Amniotic stem cell (primary cell): ENCODE results near the gene MPPED2.

Experiments
- DNase-seq: peaks from one replicate; lab custom pipeline; 2025; lab: John Stamatoyannopoulos, UW

MPPED2 gene

DNA sequence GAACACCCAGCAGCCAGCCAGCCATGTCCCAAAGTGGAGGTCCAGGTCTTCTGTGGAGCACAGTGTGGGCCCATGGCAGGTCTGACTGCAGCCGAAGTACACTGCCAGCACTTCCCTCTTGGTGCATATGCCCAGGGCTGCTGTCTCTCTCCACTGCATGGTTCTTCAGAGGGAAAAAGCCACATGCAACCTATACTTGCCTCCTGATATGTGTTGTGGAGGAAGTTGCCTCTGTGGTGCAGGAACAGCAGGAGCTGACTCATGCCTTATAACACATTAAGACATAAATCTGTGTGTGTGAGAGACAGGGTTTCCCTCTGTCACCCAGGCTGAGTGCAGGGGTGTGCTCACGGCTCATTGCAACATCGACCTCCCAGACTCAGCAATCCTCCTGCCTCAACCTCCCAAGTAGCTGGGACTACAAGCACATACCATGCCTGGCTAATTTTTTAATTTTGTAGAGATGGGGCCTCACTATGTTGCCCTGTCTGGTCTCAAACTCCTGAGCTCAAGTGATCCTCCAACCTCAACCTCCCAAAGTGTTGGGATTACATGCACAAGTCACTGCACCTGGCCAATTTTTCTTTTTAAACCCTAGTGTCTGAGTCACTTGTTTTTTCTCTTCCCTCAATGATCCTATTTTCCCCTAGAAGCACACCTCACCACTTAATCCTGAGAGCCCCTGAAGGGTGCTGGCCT is 98.8 kb downstream of the MPPED2 start:
- no peak for DNase-seq

DNA sequence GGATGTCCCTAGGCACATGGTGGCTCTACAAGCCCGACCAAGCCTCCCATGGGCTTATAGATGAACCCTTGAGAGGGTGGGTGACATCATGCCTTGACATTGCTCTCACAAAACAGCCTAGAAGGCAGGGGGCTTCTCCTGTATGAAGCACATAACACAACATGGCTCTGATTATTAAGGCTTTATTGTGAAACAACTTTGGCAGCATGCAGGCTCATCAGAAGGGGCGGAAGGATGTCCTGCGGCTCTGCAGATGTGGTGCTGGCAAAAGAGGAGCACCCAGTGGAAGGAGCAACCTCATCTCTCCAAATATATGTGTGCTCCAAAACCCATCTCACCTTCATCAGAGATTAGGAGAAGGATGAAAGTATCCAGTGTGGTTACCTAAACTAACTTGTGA is 100.4 kb downstream of the MPPED2 start:
- no peak for DNase-seq

DNA sequence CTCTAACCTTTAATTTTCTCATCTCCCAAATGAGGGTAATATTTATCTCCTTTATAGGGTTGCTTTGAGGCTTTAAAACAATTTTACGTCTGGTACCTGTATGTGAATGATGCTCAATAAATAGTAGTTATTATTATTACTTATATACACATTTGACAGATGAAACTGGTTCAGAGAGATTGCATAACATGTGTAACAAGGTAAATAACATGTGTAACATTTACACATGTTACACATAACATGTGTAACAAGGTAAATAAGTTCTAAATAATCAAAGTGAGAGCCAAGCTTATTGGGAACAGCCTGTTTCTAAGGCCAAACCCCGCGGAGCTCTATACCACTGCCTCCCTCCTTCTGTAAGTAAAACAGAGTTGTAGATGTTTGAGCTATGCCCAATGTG is 100.9 kb downstream of the MPPED2 start:
- no peak for DNase-seq

DNA sequence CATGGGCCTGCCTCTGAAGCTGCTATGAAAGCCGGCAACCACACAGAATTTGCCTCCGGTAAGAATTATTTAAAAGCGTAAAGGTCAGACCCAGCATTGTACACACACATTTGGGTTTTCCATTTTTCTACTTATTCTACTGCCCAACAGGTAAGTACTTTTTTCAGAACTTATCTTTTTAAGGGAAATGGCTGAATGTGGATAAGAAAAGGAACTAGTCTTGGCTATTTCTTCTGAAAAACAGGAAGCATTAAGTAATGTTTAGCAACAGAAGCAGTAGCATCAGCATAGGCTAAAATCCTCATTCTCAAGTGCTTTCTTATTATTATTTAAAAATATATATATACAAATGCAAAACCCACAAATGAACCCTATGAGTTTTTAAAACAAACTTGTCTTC is 103.1 kb downstream of the MPPED2 start:
- DNase-seq: no peak

DNA sequence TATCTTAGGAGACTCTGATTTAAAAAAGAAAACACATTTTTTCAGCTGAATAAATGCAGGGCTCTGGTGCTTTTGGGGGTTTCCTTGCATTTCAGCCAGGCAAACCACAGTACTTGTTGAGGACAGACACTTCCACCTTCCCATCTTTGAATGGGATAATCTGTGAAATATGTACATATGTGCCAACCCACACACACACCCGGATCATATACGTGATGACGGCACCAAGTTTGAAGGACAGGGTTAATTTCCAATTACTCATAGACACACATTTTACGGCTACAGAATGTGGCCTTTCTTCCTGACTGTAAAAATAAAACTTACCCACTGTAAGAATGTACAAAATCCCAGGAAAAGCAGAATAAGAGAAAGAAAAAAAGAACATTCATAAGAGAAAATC is 104.4 kb downstream of the MPPED2 start:
- no peak for DNase-seq

DNA sequence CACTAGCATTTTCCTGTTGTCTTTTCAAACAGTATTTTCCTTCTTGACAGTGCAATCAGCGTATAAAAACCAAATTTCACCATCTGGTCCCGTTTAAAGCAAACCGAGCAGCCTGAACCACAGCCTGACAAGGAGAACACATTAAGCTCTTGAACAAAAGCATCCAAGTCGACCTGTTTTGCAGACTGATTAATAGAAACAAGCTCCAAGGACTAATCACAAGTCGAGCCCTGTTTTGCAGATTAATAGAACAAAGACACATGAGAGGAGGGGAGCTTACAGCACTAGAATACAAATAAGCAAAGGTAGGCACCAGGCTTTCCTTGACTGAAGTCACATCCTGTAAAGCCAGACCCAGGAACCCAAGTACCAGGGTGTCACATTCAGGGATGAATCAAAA is 104.8 kb downstream of the MPPED2 start:
- no peak for DNase-seq

DNA sequence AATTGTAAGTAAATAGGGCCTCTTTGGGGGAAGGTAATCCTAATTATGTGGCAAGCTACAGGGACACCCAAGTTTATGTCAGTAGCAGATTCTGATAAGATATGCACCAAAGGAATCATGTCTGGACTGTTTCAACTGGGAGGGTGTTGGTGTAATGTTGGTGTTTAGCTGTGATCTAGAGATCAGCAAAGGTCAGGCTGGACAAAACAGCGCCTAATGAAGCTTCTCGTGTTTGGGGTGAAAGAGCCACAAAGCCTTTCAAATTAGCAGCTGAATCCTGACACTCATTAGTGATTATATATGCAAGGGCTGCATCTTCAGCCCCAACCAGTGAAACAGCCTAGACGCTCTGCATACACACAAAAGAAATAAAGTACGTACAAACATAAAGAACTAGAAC is 106.3 kb downstream of the MPPED2 start:
- no peak for DNase-seq

DNA sequence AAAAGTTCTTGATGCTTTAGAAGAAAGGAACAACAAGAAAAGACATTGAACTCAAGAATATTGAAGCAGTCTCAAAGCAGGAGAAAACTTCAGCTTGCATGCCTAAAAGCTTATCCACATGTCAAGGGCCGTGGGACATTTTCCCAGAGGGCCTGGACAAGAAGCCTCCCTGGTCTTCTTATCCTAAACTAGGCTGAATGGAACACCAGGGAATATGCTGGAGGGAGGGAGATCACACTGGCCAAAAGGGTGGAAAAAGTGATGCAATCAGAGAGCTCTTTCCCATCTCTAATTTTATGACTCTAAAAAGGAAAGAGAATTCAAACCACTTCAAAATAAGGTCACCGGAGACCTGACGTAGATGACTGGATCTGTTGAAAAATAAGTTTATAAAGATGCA is 107.2 kb downstream of the MPPED2 start:
- no peak for DNase-seq

DNA sequence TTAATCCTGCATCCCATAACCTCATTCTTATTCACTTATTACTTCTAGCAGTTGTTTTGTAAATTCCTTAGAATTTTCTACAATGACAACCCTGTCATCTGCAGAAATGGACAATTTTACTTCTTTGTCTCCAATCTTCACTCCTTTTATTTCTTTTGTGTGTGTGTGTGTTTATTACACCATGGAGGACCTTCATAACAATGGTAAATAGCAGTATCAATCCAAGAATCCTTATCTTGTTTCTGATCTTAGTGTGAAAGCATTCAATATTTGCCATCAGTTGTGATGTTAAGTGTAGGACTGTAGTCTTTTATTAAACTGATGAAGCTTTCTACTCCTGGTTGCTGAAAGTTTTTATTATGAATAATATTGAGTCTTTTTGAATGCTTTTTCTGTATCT is 109.1 kb downstream of the MPPED2 start:
- DNase-seq: no peak

DNA sequence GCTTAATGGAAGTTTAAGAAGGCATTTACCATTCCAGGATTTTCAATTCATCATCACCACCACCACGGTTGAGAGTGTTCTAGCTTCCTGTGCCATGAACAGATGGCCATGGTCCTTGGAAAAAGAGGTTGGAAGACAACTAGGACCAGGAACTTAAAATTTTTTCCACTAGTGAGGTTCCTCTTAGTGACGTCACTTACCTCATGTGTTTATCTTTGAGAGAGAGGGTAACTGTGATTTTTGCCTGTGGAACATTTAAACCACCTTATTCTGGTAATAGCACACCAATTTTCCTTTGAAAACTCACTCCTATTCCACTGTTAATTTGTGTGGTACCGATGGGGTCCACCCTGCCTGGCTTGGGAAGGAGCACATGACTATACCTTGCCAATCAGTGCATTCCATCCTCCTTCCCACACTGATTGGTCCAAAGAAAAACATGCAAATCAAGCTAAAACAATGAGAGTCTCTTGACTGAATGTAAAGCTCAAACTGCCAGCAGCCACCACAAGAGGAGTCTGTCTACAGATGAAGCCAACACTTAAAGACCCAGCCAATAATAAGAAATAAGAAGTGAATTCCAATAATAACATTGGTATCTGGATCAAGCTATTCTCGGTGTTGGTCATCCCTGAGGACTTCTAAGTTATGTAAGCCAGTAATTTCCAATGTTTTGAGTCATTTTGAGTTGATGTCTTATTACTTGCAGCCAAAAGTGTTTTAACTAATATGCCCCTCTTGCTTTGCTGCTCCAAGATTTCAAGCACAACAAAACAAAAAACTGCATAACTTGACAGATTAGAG is 111.8 kb downstream of the MPPED2 start:
- no peak for DNase-seq

DNA sequence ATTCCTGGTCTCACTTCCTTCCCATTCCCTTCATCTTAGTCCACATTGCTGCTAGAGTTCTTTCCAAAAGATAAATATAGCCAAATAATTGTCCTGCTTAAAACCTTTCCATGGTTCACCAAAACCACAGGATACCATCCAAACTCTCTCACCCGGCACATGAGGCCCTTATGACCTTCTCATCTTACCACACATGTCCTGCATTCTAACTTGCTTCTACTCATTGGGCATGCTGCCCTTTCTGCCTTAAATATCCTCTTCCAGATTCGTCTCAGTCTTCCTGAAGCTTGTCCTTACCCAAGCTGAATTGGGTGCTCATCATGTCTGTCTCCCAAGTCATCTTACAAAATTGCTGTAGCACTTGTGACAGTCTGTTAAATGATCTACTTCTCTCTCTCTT is 114.9 kb downstream of the MPPED2 start:
- no peak for DNase-seq

DNA sequence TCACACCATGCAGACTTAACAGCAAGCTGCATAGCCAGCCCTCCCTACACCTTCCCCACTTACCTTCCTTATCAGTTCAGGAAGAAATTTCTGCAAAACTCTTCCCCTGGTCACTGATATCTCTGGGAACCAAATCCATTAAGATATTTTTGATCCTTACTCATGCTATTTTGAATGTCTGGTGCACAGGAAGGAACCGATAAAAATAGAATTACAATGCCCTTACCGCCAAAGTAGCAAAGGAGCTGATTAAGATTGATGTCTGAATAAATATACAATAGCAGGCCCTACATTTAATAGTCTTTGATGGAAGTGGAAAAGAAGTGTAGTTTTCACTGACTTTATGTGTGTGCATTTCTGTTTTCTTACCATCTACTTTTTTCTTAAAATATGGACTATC is 117.3 kb downstream of the MPPED2 start:
- no peak for DNase-seq

DNA sequence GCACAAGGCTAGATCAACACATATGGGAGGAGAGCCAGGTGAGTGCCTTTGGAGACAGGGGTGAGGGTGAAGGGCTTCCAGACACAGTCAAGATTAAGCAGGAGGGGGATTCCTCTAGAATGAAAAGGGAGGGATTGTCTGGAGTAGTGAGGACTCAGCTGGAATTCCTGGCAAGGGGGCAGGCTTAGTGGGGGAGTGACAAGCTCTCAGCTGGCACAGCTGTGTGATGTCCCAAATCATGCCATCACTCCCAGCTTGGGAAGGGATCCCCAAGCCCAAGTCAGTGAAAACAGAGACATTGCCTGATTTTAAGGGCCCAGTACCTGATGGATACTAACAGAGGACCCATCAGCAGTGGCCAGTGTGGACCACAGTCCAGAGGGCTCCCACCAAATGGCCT is 119.0 kb downstream of the MPPED2 start:
- DNase-seq: no peak

DNA sequence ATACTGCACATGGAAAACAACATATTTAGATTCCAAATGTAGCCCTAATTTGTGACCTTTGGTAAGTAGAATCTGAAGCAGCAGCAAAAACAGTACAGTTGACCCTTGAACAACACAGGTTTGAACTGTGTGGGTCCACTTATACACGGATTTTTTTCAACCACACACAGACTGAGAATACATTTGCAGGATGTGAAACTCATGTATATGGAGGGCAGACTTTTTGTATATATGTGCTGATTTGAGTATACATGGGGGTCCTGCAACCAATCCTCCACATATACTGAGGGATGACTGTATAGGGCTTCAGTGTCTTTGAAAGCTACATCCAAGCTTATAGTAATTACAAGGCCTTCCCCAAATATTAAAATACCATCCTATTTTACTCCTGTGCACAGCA is 120.5 kb downstream of the MPPED2 start:
- DNase-seq: no peak

DNA sequence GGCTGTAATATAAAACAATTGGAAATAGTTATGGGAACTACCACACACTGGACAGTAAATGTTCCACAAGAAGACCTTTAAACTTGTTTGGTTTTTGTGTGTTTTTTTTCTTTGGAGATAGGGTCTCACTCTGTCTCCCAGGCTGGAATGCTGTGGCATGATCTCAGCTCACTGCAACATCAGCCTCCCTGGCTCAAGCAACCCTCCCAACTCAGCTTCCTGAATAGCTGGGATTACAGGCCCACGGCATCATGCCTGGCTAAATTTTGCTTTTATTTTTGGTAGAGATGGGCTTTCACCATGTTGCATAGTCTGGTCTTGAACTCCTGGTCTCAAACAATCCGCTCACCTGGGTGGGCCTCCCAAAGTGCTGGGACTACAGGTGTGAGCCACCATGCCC is 121.0 kb downstream of the MPPED2 start:
- DNase-seq: no peak

DNA sequence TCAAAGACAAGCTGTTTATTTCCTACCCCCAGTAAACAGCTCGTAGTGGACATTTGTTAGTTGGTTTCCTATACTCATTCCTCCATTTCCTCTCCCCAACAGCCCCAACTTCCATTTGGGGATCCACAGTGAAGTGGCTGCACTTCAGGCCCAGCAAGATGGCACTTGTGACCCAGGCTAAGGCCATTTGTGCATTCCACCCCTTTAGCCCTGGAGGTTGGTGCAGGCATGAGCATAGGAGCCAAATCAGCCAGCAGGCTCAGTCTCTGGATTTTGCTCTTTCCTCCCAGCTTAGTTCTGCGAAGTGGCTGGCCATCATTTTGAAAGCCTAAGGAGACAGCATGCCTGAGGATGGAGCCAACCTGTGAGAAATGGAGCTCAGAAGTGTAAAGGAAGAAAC is 122.9 kb downstream of the MPPED2 start:
- DNase-seq: no peak

DNA sequence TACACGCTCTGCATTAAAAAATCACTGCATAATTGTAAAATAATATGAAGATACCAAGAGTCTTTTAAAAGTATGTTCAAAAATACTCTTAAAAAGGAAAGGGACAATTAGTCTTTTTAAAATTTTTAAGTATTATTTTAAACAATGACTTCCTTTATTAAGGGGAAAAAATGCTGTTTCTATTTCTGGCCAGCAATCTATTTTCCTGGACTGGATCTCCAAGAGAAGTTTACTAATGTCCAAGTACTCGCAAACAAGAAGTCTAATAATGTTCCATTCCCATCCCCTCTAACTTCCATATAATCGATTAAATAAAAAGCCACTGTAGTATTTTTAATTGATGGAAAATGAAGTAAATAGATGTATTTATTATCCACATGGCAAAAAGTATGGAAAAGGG is 123.7 kb downstream of the MPPED2 start:
- no peak for DNase-seq

DNA sequence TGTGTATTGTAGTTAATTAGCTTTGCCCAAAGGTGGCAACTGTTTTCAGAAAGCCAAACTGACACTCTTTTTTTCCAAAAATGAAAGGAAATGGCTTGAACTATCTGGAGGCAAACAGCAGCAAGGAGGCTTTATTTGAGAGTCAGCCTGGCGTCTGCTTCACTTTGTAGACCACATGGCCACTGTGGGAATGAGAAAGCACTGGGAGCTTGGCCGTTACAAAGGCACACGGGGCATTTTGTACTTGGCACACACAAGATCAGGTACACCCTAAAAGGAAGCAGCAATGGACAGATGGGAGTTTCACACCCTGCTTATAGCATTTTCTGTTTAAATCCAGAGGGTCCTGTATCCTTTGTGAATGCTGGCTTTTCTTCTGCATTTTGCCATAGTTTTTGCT is 126.3 kb downstream of the MPPED2 start:
- DNase-seq: no peak

DNA sequence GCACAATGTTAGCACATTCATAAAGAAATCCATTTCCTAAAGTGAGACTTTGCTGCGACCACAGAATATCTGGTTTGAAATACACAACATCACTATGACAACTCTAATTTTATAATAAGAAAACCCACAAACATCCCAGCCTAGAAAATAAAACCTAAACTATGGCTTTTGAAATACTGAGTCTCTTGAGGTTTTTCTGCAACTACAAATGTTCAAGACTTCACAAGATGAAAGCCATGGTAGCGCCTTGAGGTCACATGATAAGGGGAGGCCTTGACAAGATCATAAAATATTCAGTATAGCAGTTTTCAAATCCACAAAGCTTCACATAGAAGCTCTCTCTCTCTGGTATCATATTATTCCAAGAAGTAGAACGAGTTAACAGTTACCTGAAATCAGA is 126.8 kb downstream of the MPPED2 start:
- DNase-seq: no peak

DNA sequence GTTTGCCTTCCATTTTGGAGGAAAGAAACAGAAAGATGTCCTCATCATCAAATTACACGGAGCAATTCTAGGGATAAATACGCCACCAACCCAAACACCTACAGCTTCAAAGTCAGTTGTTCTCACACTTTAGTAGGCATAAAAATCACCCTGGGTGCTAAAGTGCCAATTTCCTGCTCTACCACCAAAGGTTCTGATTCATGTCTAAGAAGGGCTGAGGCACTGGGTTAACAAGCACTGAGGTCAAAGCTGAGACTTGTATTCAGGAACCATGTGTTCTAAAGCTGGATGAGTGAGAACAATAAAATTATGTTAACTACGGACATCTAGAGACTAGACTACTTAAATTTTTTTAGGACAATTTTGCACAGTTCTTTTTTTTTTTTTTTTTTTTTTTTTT is 127.6 kb downstream of the MPPED2 start:
- DNase-seq: no peak

DNA sequence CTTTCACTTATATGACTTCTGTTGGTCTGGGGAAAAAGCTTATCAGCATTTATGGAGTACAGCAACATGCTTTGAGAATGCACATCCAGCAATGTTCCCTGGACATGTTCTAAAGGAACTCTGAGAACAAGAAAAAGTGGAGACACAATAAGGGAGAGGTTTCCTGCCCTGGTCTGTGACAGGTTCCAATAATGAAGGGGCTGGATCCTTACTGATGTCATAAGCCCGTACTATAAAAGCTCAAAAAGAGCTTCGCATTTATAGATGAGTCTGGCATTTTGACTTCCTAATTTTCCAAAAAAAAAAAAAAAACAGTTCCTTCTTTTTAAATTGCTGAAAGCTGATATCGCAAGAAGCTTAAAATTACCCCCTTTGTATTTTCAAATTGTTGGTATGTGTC is 129.1 kb downstream of the MPPED2 start:
- DNase-seq: no peak

DNA sequence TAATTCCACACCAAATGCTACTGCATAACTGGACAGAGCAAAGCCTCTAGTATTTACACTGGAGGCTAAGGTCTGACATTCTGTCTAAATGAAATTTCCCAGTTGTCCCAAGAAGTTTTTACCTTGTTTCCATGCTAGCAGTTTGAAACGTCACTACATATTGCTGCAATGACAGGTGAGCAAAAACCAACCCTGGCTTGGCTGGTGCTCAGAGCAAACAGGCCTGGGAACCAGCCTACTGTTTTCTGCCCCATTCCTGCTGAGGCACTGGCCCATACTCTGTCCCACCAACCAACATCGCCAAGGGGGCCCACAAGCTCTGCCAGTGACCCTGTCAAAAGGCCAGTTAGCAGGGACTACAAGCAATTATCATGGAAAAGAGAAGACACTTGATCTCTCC is 131.1 kb downstream of the MPPED2 start:
- no peak for DNase-seq

DNA sequence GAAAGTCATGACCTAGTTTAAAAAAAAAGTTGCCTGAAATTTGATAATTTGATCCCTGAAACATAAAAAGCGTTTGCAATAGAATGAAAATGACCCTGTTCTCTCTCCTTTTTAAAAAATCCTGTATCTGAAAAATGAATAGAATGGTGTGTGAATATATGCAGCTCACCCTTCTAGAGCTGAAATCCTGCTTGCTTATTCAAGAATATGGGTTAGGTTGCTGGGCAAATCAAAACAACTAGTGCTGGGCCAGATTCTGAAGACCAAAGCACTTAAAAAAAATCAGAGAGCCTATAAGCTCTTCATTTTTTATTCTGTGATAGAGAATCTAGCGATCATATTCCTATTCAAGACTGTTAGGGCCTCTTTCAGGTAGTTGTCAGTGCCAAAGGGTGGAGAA is 131.6 kb downstream of the MPPED2 start:
- no peak for DNase-seq

DNA sequence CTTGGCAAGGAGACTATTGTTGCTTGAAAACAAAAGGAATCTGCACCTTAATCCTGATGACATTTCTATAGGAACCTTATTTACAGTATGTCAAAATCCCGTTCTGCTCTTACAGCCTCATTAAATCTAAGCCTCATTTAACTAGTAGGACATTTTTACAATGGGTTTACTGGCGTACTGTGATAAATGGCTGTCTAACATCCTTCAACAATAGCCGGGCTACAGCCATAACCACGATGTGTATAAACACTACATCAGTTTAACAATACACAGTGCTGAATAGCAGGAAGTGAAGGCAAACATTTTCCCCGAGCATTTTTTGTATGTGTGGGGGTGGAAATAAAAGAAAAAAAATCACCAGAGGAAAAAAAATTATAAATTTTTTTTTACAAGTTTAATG is 132.0 kb downstream of the MPPED2 start:
- no peak for DNase-seq
